HEK293 (cell line): ENCODE results near the gene NAV2.

Experiments used
- BCL11B ChIP-seq: fragments of 450-650 bp; formaldehyde crosslinking; IDR thresholded peaks from 2 replicates; pipeline ENCODE4 v1.5.1; 2016; ENCODE audit warnings: low read depth, missing biosample characterization, missing genetic modification characterization
- TF ChIP-seq, protein P1 (sequence below): fragments of 450-650 bp; formaldehyde crosslinking; IDR thresholded peaks from 2 replicates; pipeline ENCODE4 v1.5.1; 2016; ENCODE audit warnings: missing biosample characterization, missing genetic modification characterization
- TF ChIP-seq, protein P2 (sequence below): fragments of 450-650 bp; formaldehyde crosslinking; conservative IDR thresholded peaks from 2 replicates; pipeline ENCODE4 v1.5.1; 2016; ENCODE audit warnings: low read depth, missing biosample characterization, missing genetic modification characterization
- TF ChIP-seq, protein P3 (sequence below): fragments of 450-650 bp; formaldehyde crosslinking; IDR thresholded peaks from 2 replicates; pipeline ENCODE4 v1.5.1; 2016; ENCODE audit warnings: missing biosample characterization, missing genetic modification characterization

DNA sequence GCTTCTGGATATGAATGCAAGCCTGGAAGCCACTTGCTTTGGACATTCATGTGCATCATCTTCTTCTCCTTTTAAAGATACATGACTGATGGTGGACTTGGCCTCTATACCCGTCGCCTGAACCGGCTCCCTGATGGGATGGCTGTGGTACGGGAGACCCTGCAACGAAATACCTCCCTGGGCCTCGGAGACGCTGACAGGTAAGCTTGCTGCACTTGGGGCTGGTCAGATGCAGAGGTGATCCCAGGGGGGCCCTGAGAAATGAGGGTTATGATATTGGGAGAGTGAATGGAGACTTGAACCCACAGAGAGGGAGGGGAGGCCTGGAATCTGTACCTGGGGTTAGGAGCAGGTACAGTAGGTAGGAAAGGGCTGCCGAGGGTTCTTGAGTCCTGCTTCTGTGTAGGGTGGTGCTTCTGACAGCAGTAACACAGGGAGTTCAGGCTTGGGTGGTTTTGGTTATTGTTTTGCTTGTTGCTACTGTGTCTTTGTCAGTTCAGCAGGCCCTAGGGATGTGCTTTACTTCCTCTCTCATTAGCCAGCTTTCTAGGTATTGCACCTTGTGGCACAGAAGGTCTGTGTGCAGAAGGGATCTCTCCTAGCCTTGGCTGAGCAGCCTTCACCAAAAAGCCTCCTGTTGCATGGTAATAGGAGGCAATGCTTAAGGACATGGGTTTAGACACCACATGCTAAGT is 271.6 kb downstream of the NAV2 start:
- TF ChIP-seq, protein P1, sequence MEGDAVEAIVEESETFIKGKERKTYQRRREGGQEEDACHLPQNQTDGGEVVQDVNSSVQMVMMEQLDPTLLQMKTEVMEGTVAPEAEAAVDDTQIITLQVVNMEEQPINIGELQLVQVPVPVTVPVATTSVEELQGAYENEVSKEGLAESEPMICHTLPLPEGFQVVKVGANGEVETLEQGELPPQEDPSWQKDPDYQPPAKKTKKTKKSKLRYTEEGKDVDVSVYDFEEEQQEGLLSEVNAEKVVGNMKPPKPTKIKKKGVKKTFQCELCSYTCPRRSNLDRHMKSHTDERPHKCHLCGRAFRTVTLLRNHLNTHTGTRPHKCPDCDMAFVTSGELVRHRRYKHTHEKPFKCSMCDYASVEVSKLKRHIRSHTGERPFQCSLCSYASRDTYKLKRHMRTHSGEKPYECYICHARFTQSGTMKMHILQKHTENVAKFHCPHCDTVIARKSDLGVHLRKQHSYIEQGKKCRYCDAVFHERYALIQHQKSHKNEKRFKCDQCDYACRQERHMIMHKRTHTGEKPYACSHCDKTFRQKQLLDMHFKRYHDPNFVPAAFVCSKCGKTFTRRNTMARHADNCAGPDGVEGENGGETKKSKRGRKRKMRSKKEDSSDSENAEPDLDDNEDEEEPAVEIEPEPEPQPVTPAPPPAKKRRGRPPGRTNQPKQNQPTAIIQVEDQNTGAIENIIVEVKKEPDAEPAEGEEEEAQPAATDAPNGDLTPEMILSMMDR, result no peak
- TF ChIP-seq, protein P2, sequence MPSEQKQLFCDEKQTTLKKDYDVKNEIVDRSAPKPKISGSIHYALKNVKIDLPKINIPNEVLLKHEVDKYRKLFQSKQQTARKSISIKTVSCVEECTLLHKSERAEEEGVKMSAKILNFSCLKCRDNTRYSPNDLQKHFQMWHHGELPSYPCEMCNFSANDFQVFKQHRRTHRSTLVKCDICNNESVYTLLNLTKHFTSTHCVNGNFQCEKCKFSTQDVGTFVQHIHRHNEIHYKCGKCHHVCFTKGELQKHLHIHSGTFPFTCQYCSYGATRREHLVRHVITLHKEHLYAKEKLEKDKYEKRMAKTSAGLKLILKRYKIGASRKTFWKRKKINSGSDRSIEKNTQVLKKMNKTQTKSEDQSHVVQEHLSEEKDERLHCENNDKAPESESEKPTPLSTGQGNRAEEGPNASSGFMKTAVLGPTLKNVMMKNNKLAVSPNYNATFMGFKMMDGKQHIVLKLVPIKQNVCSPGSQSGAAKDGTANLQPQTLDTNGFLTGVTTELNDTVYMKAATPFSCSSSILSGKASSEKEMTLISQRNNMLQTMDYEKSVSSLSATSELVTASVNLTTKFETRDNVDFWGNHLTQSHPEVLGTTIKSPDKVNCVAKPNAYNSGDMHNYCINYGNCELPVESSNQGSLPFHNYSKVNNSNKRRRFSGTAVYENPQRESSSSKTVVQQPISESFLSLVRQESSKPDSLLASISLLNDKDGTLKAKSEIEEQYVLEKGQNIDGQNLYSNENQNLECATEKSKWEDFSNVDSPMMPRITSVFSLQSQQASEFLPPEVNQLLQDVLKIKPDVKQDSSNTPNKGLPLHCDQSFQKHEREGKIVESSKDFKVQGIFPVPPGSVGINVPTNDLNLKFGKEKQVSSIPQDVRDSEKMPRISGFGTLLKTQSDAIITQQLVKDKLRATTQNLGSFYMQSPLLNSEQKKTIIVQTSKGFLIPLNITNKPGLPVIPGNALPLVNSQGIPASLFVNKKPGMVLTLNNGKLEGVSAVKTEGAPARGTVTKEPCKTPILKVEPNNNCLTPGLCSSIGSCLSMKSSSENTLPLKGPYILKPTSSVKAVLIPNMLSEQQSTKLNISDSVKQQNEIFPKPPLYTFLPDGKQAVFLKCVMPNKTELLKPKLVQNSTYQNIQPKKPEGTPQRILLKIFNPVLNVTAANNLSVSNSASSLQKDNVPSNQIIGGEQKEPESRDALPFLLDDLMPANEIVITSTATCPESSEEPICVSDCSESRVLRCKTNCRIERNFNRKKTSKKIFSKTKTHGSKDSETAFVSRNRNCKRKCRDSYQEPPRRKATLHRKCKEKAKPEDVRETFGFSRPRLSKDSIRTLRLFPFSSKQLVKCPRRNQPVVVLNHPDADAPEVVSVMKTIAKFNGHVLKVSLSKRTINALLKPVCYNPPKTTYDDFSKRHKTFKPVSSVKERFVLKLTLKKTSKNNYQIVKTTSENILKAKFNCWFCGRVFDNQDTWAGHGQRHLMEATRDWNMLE (tag by site-specific recombination), result no peak
- no peak for TF ChIP-seq BCL11B
- TF ChIP-seq, protein P3, sequence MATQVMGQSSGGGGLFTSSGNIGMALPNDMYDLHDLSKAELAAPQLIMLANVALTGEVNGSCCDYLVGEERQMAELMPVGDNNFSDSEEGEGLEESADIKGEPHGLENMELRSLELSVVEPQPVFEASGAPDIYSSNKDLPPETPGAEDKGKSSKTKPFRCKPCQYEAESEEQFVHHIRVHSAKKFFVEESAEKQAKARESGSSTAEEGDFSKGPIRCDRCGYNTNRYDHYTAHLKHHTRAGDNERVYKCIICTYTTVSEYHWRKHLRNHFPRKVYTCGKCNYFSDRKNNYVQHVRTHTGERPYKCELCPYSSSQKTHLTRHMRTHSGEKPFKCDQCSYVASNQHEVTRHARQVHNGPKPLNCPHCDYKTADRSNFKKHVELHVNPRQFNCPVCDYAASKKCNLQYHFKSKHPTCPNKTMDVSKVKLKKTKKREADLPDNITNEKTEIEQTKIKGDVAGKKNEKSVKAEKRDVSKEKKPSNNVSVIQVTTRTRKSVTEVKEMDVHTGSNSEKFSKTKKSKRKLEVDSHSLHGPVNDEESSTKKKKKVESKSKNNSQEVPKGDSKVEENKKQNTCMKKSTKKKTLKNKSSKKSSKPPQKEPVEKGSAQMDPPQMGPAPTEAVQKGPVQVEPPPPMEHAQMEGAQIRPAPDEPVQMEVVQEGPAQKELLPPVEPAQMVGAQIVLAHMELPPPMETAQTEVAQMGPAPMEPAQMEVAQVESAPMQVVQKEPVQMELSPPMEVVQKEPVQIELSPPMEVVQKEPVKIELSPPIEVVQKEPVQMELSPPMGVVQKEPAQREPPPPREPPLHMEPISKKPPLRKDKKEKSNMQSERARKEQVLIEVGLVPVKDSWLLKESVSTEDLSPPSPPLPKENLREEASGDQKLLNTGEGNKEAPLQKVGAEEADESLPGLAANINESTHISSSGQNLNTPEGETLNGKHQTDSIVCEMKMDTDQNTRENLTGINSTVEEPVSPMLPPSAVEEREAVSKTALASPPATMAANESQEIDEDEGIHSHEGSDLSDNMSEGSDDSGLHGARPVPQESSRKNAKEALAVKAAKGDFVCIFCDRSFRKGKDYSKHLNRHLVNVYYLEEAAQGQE (tag by site-specific recombination), result no peak
